Keratinocyte (primary cell): Measurements from ENCODE around the gene CENPH. TPM values are rescaled to one million over a fixed set of nuclear protein-coding genes. Genes with fewer than 3 reads are reported as not detected.
"Not testable (repeated sequence)": the region's sequence is repeated elsewhere in the genome, so short reads cannot be mapped to it uniquely, and the experiment has no call there.

Source experiments
- DNase-seq: peaks from one replicate; pipeline ENCODE4 v3.0.0-alpha.2; 2011; ENCODE audit warnings: low read depth, missing footprints, low spot score
- FAIRE-seq: peaks from 2 replicates; lab custom pipeline; 2011; peaks lifted over from hg19 to GRCh38; lab: Jason Lieb, UNC
- H2AFZ ChIP-seq: 2 replicates; pipeline ENCODE4 v1.6.0; 2012; ENCODE audit warnings: low read length, control low read depth, inconsistent platforms; ENCODE audit not compliant: control insufficient read depth
- H3K27ac ChIP-seq: 2 replicates; pipeline ENCODE4 v1.5.1; 2011; ENCODE audit warnings: low read length; ENCODE audit not compliant: control insufficient read depth, insufficient read depth
- H3K27me3 ChIP-seq: 3 replicates; pipeline ENCODE4 v1.6.0; 2011; ENCODE audit warnings: low read length; ENCODE audit not compliant: control insufficient read depth, insufficient read depth; ENCODE audit errors: extremely low read depth
- H3K36me3 ChIP-seq, 2 experiments: 2 replicates in 1 of 2; 3 replicates in 1 of 2; pipeline ENCODE4 v1.5.1; 2011; ENCODE audit warnings: low read length in 2 of 2, mild to moderate bottlenecking in 1 of 2; ENCODE audit not compliant: control insufficient read depth in 2 of 2, insufficient read depth in 2 of 2; ENCODE audit errors: extremely low read depth in 1 of 2
- H3K4me1 ChIP-seq: 3 replicates; pipeline ENCODE4 v1.5.1; 2011; ENCODE audit warnings: low read length; ENCODE audit not compliant: control insufficient read depth, insufficient read depth; ENCODE audit errors: extremely low read depth
- H3K4me2 ChIP-seq: 3 replicates; pipeline ENCODE4 v1.6.0; 2011; ENCODE audit warnings: low read depth, low read length; ENCODE audit not compliant: control insufficient read depth, insufficient read depth; ENCODE audit errors: extremely low read depth
- H3K4me3 ChIP-seq, 3 experiments: fragments of 200-600 bp in 1 of 3; sonication (generic) in 1 of 3; 2 replicates in 2 of 3; 3 replicates in 1 of 3; pipeline ENCODE4 v1.5.1; 2011 to 2016; ENCODE audit warnings: low read length in 3 of 3, mild to moderate bottlenecking in 3 of 3, control low read depth in 2 of 3, inconsistent platforms in 1 of 3, low read depth in 1 of 3, mixed read lengths in 1 of 3, mixed run types in 1 of 3, moderate library complexity in 1 of 3; ENCODE audit not compliant: control insufficient read depth in 2 of 3, insufficient read depth in 2 of 3; ENCODE audit errors: extremely low read depth in 1 of 3
- H3K79me2 ChIP-seq: 2 replicates; pipeline ENCODE4 v1.6.0; 2012; ENCODE audit warnings: low read length; ENCODE audit not compliant: control insufficient read depth, insufficient read depth
- H3K9ac ChIP-seq: 3 replicates; pipeline ENCODE4 v1.6.0; 2011; ENCODE audit warnings: low read length; ENCODE audit not compliant: control insufficient read depth, insufficient read depth; ENCODE audit errors: extremely low read depth
- H3K9me1 ChIP-seq: 3 replicates; pipeline ENCODE4 v1.6.0; 2011; ENCODE audit warnings: low read length; ENCODE audit not compliant: control insufficient read depth, insufficient read depth; ENCODE audit errors: extremely low read depth
- H3K9me3 ChIP-seq: 2 replicates; pipeline ENCODE4 v1.5.1; 2012; ENCODE audit warnings: low read depth, low read length; ENCODE audit not compliant: control insufficient read depth
- H4K20me1 ChIP-seq: 3 replicates; pipeline ENCODE4 v1.6.0; 2011; ENCODE audit warnings: low read length; ENCODE audit not compliant: control insufficient read depth, insufficient read depth; ENCODE audit errors: extremely low read depth
- CTCF ChIP-seq, 3 experiments: IDR thresholded peaks in 1 of 3; conservative IDR thresholded peaks in 1 of 3; optimal IDR thresholded peaks in 1 of 3; 2 replicates in 2 of 3; 3 replicates in 1 of 3; pipeline versions ENCODE3 to v1.5.1; 2011; ENCODE audit warnings: low read length in 3 of 3, mild to moderate bottlenecking in 3 of 3, moderate library complexity in 2 of 3, control low read depth in 1 of 3, inconsistent platforms in 1 of 3; ENCODE audit not compliant: insufficient read depth in 2 of 3; ENCODE audit errors: extremely low read depth in 1 of 3
- EZH2 ChIP-seq: IDR thresholded peaks from one replicate; pipeline ENCODE4 v1.6.1; 2012; ENCODE audit warnings: inconsistent platforms, mild to moderate bottlenecking, low read length, moderate library complexity
- dilution Hi-C: fragments of 300-500 bp; cut with MboI; formaldehyde crosslinking; loops from one replicate; pipeline ENCODE4 v1.7.0; 2020; ENCODE audit warnings: low sequenced_read_pairs; ENCODE audit not compliant: extremely low pct_ligation_motif_present
- polyA plus RNA-seq, 5 experiments: library from polyadenylated mRNA; depleted of rRNA in 3 of 5; stranded (reverse) in 3 of 5; stranded (forward) in 1 of 5; unstranded in 1 of 5; fragments of >200 nt; gene quantifications; 1 replicate in 1 of 5; 2 replicates in 3 of 5; 3 replicates in 1 of 5; pipeline versions ENCODE4 v1.2.1 to v1.2.3, GENCODE V29; 2011 to 2012; ENCODE audit warnings: missing spikeins in 2 of 5, low read depth in 1 of 5, low replicate concordance in 1 of 5

CENPH gene
- polyA plus RNA-seq, 1 donor (not counting 4 experiments of a cell fraction or from before 2014, with no cell fraction given): 13.4 TPM

- Histone ChIP-seq H4K20me1 (no peaks in the 10 kb centered on the region), H3K27me3 (no peaks in the 10 kb centered on the region), H3K79me2 (peaks cover 17% of the 10 kb centered on the region), H3K9me3 (no peaks in the 10 kb centered on the region), H3K9ac (no peak overlapping the region), H2AFZ (no peak overlapping the region), H3K9me1 (no peaks in the 10 kb centered on the region), H3K4me2 (no peak overlapping the region), H3K4me1 (peaks cover 20% of the 10 kb centered on the region), H3K36me3 (peaks cover 0 to 3% of the 10 kb centered on the region in 2 experiments), H3K4me3 (no peak overlapping the region), H3K27ac (peak overlapping the region; percentile 13)
- dilution Hi-C loops: no loop called here
- no peak for TF ChIP-seq EZH2
- no peak for TF ChIP-seq CTCF (optimal IDR thresholded peaks at IDR 0.05 in 1 of 3, IDR thresholded peaks at IDR 0.05 in 1 of 3, conservative IDR thresholded peaks at IDR 0.05 in 1 of 3; ENCODE audit: extremely low read depth in 1 of 3, insufficient read depth in 2 of 3, low read length in 3 of 3)
- DNase-seq (no peak), FAIRE-seq (no peak)
Measured at GRCh38 chr5:69231851-69232250, 42.5 kb downstream of the CENPH start.

- H3K79me2 ChIP-seq: peaks cover 32% of the 10 kb centered on the region
- peak within 1 kb of the TSS; percentile 97 for H3K9ac ChIP-seq
- no peaks in the 10 kb centered on the region for H4K20me1 ChIP-seq
- H3K4me1 ChIP-seq: peaks cover 44% of the 10 kb centered on the region
- H3K9me3 ChIP-seq: no peaks in the 10 kb centered on the region
- no peaks in the 10 kb centered on the region for H3K27me3 ChIP-seq
- TF ChIP-seq CTCF (optimal IDR thresholded peaks at IDR 0.05 in 1 of 3, IDR thresholded peaks at IDR 0.05 in 1 of 3, conservative IDR thresholded peaks at IDR 0.05 in 1 of 3; ENCODE audit: extremely low read depth in 1 of 3, insufficient read depth in 2 of 3, low read length in 3 of 3): no peak
- TF ChIP-seq EZH2: no peak
- H3K9me1 ChIP-seq: no peaks in the 10 kb centered on the region
- H3K27ac ChIP-seq: peak within 1 kb of the TSS; percentile 91
- peak; percentile 71 for DNase-seq
- dilution Hi-C loops: no loop called here
- peak within 1 kb of the TSS; percentile 95 for H3K4me2 ChIP-seq
- H2AFZ ChIP-seq: peak within 1 kb of the TSS; percentile 99
- peaks cover 3 to 15% of the 10 kb centered on the region in 2 experiments for H3K36me3 ChIP-seq
- peak; percentile 78 for FAIRE-seq
- H3K4me3 ChIP-seq: peak within 1 kb of the TSS; percentile 81 to 95 (median 87)
Measured at GRCh38 chr5:69234457-69235268, 45.3 kb downstream of the CENPH start, which contains the start of gene CDK7. TSS of gene CDK7 (plus strand) at chr5:69234886. CDS start at chr5:69234976, 90 bp downstream.

GRCh38 chr5:69236733-69237132, 47.4 kb downstream of the CENPH start:
- Histone ChIP-seq H3K4me3 (peak overlapping the region in 1 of 3 experiments; percentile 81), H3K79me2 (peaks cover 52% of the 10 kb centered on the region), H3K4me1 (peaks cover 38% of the 10 kb centered on the region), H3K36me3 (peaks cover 4 to 21% of the 10 kb centered on the region in 2 experiments), H3K27ac (peak overlapping the region; percentile 91), H3K4me2 (peak overlapping the region; percentile 93)
- dilution Hi-C loops, H3K9me3 ChIP-seq, H4K20me1 ChIP-seq, H3K9me1 ChIP-seq, FAIRE-seq, DNase-seq, H3K27me3 ChIP-seq, H2AFZ ChIP-seq, H3K9ac ChIP-seq: not testable (repeated sequence)
